A549 (cell line): ENCODE measurements around the gene SLC22A23. TPM values are rescaled to one million over a fixed set of nuclear protein-coding genes. Genes with fewer than 3 reads are reported as not detected.

Experiments used
- ATAC-seq, 2 experiments: fragments of 200-7000 bp in 1 of 2; fragments of >200 bp in 1 of 2; cut with Nextera tagmentation in 1 of 2; cut with Tn5 transposase in 1 of 2; 3 replicates each; pipeline versions ENCODE4 v1.8.0 to v1.9.1; 2018 to 2020; ENCODE audit warnings: mild to moderate bottlenecking in 1 of 2, moderate library complexity in 1 of 2
- CTCF ChIA-PET: fragments of 300-600 bp; sonication (Branson Sonifier 250); formaldehyde crosslinking; extraction: SDS; loops from one replicate; lab custom pipeline; 2021; ENCODE audit warnings: antibody characterized with exemption, inconsistent platforms; lab: Yijun Ruan, JAX
- POLR2A ChIA-PET: fragments of 350-600 bp; formaldehyde crosslinking; extraction: SDS; loops from one replicate; lab custom pipeline; 2021; ENCODE audit warnings: antibody characterized with exemption, inconsistent platforms; lab: Yijun Ruan, JAX
- DNase-seq, 2 experiments: peaks; one replicate each; pipeline versions ENCODE4 v3.0.0 to v3.0.0-alpha.2; 2011 to 2016; ENCODE audit warnings: low read depth in 1 of 2, low spot score in 1 of 2
- FAIRE-seq: peaks from 2 replicates; lab custom pipeline; 2011; peaks lifted over from hg19 to GRCh38; lab: Jason Lieb, UNC
- H3K27ac ChIP-seq, 2 experiments: fragments of >200 bp; sonication (Bioruptor Twin); formaldehyde crosslinking; 3 replicates each; pipeline ENCODE4 v1.5.1; 2016 to 2017
- H3K4me1 ChIP-seq: fragments of >200 bp; sonication (Bioruptor Twin); formaldehyde crosslinking; 3 replicates; pipeline ENCODE4 v1.6.1; 2016
- H3K4me2 ChIP-seq: fragments of >200 bp; sonication (Bioruptor Twin); formaldehyde crosslinking; 3 replicates; pipeline ENCODE4 v1.6.1; 2016
- H3K4me3 ChIP-seq: fragments of >200 bp; sonication (Bioruptor Twin); formaldehyde crosslinking; 3 replicates; pipeline ENCODE4 v1.5.1; 2016
- H3K9me3 ChIP-seq: fragments of >200 bp; sonication (Bioruptor Twin); formaldehyde crosslinking; 3 replicates; pipeline ENCODE4 v1.6.1; 2016
- BCL3 ChIP-seq: fragments of >200 bp; sonication (Bioruptor Twin); formaldehyde crosslinking; IDR thresholded peaks from 3 replicates; pipeline ENCODE4 v1.6.1; 2016
- CHD2 ChIP-seq: fragments of 150-350 bp; IDR thresholded peaks from 2 replicates; pipeline ENCODE4 v1.6.1; 2014; ENCODE audit warnings: low read length; ENCODE audit not compliant: partially characterized antibody
- CHD4 ChIP-seq: fragments of 200-600 bp; sonication (generic); IDR thresholded peaks from 2 replicates; pipeline ENCODE4 v1.6.1; 2016; ENCODE audit warnings: antibody characterized with exemption, mild to moderate bottlenecking, borderline replicate concordance
- CTCF ChIP-seq: fragments of >200 bp; sonication (Bioruptor Twin); formaldehyde crosslinking; IDR thresholded peaks from 3 replicates; pipeline ENCODE4 v1.5.1; 2016
- EHMT2 ChIP-seq: fragments of 200-600 bp; sonication (generic); IDR thresholded peaks from 2 replicates; pipeline ENCODE4 v1.6.1; 2016; ENCODE audit warnings: antibody characterized with exemption, low read depth, mild to moderate bottlenecking, moderate library complexity
- HES2 ChIP-seq: fragments of >200 bp; sonication (Bioruptor Twin); formaldehyde crosslinking; IDR thresholded peaks from 2 replicates; pipeline ENCODE4 v1.6.1; 2016
- HMGXB4 ChIP-seq: fragments of 250-450 bp; sonication (Bioruptor Pico); IDR thresholded peaks from 2 replicates; pipeline ENCODE4 v1.5.0; 2021; ENCODE audit warnings: mild to moderate bottlenecking, moderate library complexity, borderline replicate concordance
- HOXB5 ChIP-seq: fragments of 250-450 bp; sonication (Bioruptor Pico); IDR thresholded peaks from 2 replicates; pipeline ENCODE4 v1.5.0; 2020; ENCODE audit warnings: mild to moderate bottlenecking, moderate library complexity
- JUN ChIP-seq, 2 experiments: fragments of >200 bp; sonication (Bioruptor Twin); formaldehyde crosslinking; IDR thresholded peaks; 2 replicates in 1 of 2; 3 replicates in 1 of 2; pipeline ENCODE4 v1.6.1; 2016 to 2017
- JUNB ChIP-seq: fragments of >200 bp; sonication (Bioruptor Twin); formaldehyde crosslinking; IDR thresholded peaks from 2 replicates; pipeline ENCODE4 v1.6.1; 2016
- KDM1A ChIP-seq: fragments of 200-600 bp; sonication (generic); IDR thresholded peaks from 2 replicates; pipeline ENCODE4 v1.6.1; 2016; ENCODE audit warnings: low read depth, mild to moderate bottlenecking
- MAFK ChIP-seq: fragments of 450-650 bp; IDR thresholded peaks from 2 replicates; pipeline ENCODE4 v1.6.1; 2014; ENCODE audit not compliant: partially characterized antibody
- MAX ChIP-seq: IDR thresholded peaks from 2 replicates; pipeline ENCODE4 v1.6.1; 2012
- PHF8 ChIP-seq: fragments of 200-600 bp; sonication (generic); IDR thresholded peaks from 2 replicates; pipeline ENCODE4 v1.6.1; 2016; ENCODE audit warnings: low read depth, mild to moderate bottlenecking, antibody characterized with exemption, moderate library complexity, borderline replicate concordance
- POLR2AphosphoS2 ChIP-seq: conservative IDR thresholded peaks from 2 replicates; pipeline ENCODE4 v1.6.1; 2012; ENCODE audit warnings: low read length, improper control_type of control experiment, inconsistent platforms
- RNF2 ChIP-seq: fragments of 200-600 bp; sonication (generic); IDR thresholded peaks from 2 replicates; pipeline ENCODE4 v1.6.1; 2016; ENCODE audit warnings: low read depth, mild to moderate bottlenecking, antibody characterized with exemption, moderate library complexity, borderline replicate concordance
- SREBF2 ChIP-seq: fragments of 450-650 bp; IDR thresholded peaks from 2 replicates; pipeline ENCODE4 v1.6.1; 2014; ENCODE audit warnings: mild to moderate bottlenecking, moderate library complexity
- ZSCAN20 ChIP-seq: fragments of 250-450 bp; sonication (Bioruptor Pico); IDR thresholded peaks from 2 replicates; pipeline ENCODE4 v1.8.0; 2022; ENCODE audit warnings: mild to moderate bottlenecking, moderate library complexity
- WGBS: methylation state at CpG from one replicate; pipeline ENCODE4 v1.1.6; 2017; ENCODE audit errors: missing lambda C conversion rate; 5-methylcytosine and 5-hydroxymethylcytosine counted together
- polyA plus RNA-seq, 4 experiments: library from polyadenylated mRNA; depleted of rRNA in 3 of 4; stranded (reverse); fragments of >200 nt; fragmentation: RNase III in 1 of 4; extraction: RNeasy Plus Mini Kit Qiagen cat#74134 plus additional on column Dnase treatment in 1 of 4; gene quantifications; 2 replicates in 3 of 4; 3 replicates in 1 of 4; pipeline ENCODE4 v1.2.3, GENCODE V29; 2011 to 2017
- TF ChIP-seq, protein P1 (sequence below): fragments of 250-450 bp; sonication (Bioruptor Pico); IDR thresholded peaks from 2 replicates; pipeline ENCODE4 v1.5.0; 2020; ENCODE audit warnings: low read depth, mild to moderate bottlenecking, moderate library complexity
- TF ChIP-seq, protein P2 (sequence below): IDR thresholded peaks from 2 replicates; pipeline ENCODE4 v1.6.1; 2012

Gene SLC22A23
- polyA plus RNA-seq, 2 of the 4 experiments (the other 2 are of a cell fraction) = 4.4 to 6.2 TPM

- H3K4me1 ChIP-seq = peaks cover 11% of the 10 kb centered on the region; the same call in 2 of the 3 replicates
- no peak for TF ChIP-seq POLR2AphosphoS2
- TF ChIP-seq, protein P1, sequence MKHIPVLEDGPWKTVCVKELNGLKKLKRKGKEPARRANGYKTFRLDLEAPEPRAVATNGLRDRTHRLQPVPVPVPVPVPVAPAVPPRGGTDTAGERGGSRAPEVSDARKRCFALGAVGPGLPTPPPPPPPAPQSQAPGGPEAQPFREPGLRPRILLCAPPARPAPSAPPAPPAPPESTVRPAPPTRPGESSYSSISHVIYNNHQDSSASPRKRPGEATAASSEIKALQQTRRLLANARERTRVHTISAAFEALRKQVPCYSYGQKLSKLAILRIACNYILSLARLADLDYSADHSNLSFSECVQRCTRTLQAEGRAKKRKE = no peak
- TF ChIP-seq MAX = no peak
- TF ChIP-seq JUNB = no peak
- TF ChIP-seq CHD2 = no peak
- TF ChIP-seq KDM1A = no peak
- no peak for TF ChIP-seq RNF2
- TF ChIP-seq MAFK = no peak
- no peak for TF ChIP-seq EHMT2
- no peak for TF ChIP-seq HES2
- no peak for TF ChIP-seq PHF8
- TF ChIP-seq CHD4 = no peak
- no peak for TF ChIP-seq SREBF2
- TF ChIP-seq HOXB5 (CRISPR knock-in tag) = no peak
- no peak for TF ChIP-seq CTCF
- TF ChIP-seq, protein P2, sequence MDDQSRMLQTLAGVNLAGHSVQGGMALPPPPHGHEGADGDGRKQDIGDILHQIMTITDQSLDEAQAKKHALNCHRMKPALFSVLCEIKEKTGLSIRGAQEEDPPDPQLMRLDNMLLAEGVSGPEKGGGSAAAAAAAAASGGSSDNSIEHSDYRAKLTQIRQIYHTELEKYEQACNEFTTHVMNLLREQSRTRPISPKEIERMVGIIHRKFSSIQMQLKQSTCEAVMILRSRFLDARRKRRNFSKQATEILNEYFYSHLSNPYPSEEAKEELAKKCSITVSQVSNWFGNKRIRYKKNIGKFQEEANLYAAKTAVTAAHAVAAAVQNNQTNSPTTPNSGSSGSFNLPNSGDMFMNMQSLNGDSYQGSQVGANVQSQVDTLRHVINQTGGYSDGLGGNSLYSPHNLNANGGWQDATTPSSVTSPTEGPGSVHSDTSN = no peak
- no peak for TF ChIP-seq JUN (IDR thresholded peaks at IDR 0.05)
- TF ChIP-seq ZSCAN20 = no peak
- TF ChIP-seq HMGXB4 (CRISPR knock-in tag) = no peak
- TF ChIP-seq BCL3 = no peak
- H3K4me3 ChIP-seq = no peak overlapping the region
- WGBS = 76% methylated on average over 23 of the region's 28 CpGs
- no peak overlapping the region for H3K27ac ChIP-seq
- DNase-seq = no peak
- POLR2A ChIA-PET = no interaction called here
- no peaks in the 10 kb centered on the region for H3K9me3 ChIP-seq
- no peak for FAIRE-seq
- 0 out of 3 replicates have a peak overlapping the region, but pooled peaks have one; percentile 0 for H3K4me2 ChIP-seq
- ATAC-seq = no peak
- CTCF ChIA-PET = interaction anchor here (0.6 to 1.3 kb wide), 2 partner anchors 15 to 1123 kb away, joined by 3 read pairs; no protein-coding TSS in a partner anchor
These were observed 227.2 kb downstream of the SLC22A23 start for GRCh38 chr6:3229566-3230178.
